HUES64 (cell line): ENCODE results near the gene IRGC.

Source experiments
- H3K27ac ChIP-seq: 2 replicates; pipeline ENCODE4 v1.7.0; 2013; ENCODE audit warnings: low read depth, low read length, inconsistent platforms
- H3K27me3 ChIP-seq: 2 replicates; pipeline ENCODE4 v1.6.1; 2013; ENCODE audit warnings: mild to moderate bottlenecking, low read length; ENCODE audit not compliant: insufficient read depth
- H3K36me3 ChIP-seq: 2 replicates; pipeline ENCODE4 v1.6.1; 2013; ENCODE audit warnings: mild to moderate bottlenecking, low read length; ENCODE audit not compliant: insufficient read depth
- H3K4me1 ChIP-seq: 2 replicates; pipeline ENCODE4 v1.6.1; 2013; ENCODE audit warnings: mild to moderate bottlenecking, low read length, moderate library complexity; ENCODE audit not compliant: insufficient read depth
- H3K4me3 ChIP-seq: 2 replicates; pipeline ENCODE4 v1.5.1; 2013; ENCODE audit warnings: mild to moderate bottlenecking, low read length, moderate library complexity
- H3K9ac ChIP-seq: 2 replicates; pipeline ENCODE4 v1.6.1; 2013; ENCODE audit warnings: mild to moderate bottlenecking, low read depth, low read length
- H3K9me3 ChIP-seq: 2 replicates; pipeline ENCODE4 v1.6.1; 2013; ENCODE audit warnings: low read depth, low read length; ENCODE audit not compliant: insufficient read depth
- WGBS: fragments of 150-250, 120-280 bp; methylation state at CpG from one replicate; pipeline ENCODE4 v1.1.7; 2013; ENCODE audit warnings: missing lambda C conversion rate; 5-methylcytosine and 5-hydroxymethylcytosine counted together

Gene IRGC

DNA sequence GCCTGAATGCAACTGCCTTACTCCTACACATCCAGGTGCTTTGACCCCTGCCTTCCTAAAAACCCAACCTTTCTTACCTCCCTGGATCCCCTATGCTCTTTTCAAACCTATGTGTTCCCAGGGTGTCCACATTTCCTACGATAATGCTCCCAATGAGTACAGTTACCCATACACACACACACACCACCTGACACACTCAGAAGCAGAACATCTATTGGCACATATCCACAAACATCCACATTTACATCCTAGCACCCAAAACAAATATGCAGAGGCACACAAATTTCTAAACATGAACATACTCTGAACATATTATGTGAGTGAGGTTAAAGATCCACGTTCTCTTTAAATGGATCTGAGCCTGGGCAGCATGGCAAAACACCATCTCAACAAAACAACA lies 23.5 kb upstream of the IRGC start:
- H3K4me3 ChIP-seq = no peak overlapping the region
- no peak overlapping the region for H3K27ac ChIP-seq
- H3K9me3 ChIP-seq = peaks cover 15% of the 10 kb centered on the region
- H3K9ac ChIP-seq = no peak overlapping the region
- no peaks in the 10 kb centered on the region for H3K27me3 ChIP-seq
- WGBS = 92% methylated on average over 1 of the region's 2 CpGs
- H3K4me1 ChIP-seq = no peaks in the 10 kb centered on the region; the same call in 1 of the 2 replicates
- H3K36me3 ChIP-seq = no peaks in the 10 kb centered on the region

DNA sequence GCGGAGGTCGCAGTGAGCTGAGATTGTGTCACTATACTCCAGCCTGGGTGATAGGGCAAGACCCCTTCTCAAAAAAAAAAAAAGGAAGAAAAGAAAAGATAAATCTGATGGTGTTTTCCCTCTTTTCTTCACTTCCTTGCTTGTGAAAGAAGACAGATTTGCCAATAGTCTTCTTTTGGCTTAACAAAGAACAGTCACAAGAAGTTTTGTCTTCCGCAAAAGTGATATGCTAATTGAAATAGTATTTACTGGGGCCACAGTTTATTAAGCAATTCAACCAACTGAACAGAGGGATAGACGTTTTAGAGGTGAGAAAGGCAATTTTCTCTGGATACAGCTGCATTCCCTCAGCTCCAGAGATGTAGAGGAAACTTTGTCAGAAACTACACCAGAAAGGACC lies 23.0 kb upstream of the IRGC start:
- H3K9ac ChIP-seq = no peak overlapping the region
- H3K9me3 ChIP-seq = peaks cover 15% of the 10 kb centered on the region
- no peaks in the 10 kb centered on the region for H3K36me3 ChIP-seq
- H3K4me3 ChIP-seq = no peak overlapping the region
- no peaks in the 10 kb centered on the region for H3K27me3 ChIP-seq
- no peak overlapping the region for H3K27ac ChIP-seq
- WGBS = 89% methylated on average over 4 of the region's 4 CpGs
- no peaks in the 10 kb centered on the region for H3K4me1 ChIP-seq

- H3K27me3 ChIP-seq = peaks cover 9% of the 10 kb centered on the region
- no peaks in the 10 kb centered on the region for H3K4me1 ChIP-seq
- H3K4me3 ChIP-seq = no peak overlapping the region
- peaks cover 15% of the 10 kb centered on the region for H3K9me3 ChIP-seq
- H3K27ac ChIP-seq = no peak overlapping the region
- H3K36me3 ChIP-seq = no peaks in the 10 kb centered on the region
- WGBS = 91% methylated on average over 5 of the region's 5 CpGs
- no peak overlapping the region for H3K9ac ChIP-seq
Observed at GRCh38 chr19:43694553-43694952, 21.3 kb upstream of the IRGC start.

DNA sequence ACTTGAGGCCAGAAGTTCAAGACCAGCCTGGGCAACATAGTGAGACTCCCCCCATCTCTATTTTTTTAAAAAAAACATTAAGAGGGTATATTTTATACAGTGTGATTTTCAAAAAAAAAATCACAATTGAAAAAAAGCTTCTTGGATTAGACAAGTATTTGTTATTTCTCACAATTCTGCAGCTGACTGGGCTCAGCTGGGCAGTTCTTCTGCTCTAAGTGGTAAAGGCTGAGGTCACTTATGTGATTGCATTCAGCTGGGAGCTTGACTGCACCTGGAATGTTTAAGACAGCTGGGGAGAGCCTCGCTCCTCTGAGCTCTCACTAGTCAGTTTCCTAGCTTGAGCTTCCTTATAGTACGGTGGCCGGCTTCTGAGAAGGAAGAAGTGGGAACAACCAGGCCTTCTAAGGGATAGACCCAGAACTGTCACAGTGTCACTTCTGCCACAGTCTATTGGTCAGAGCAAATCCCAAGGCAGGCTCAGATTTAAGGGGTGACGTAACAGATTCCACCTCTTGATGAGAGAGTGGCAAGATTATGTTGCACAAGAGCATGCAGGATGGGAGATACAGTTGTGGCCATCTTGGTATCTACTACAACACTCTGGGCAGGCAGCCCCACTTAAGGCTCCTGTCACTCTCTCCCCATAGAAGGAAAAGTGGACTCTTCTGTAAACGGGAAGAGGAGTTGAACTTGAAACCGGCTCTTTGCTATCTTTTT lies 19.7 kb upstream of the IRGC start:
- H3K27me3 ChIP-seq = peaks cover 9% of the 10 kb centered on the region
- H3K4me1 ChIP-seq = no peaks in the 10 kb centered on the region
- H3K9ac ChIP-seq = no peak overlapping the region
- 94% methylated on average over 6 of the region's 6 CpGs for WGBS
- peaks cover 9% of the 10 kb centered on the region for H3K9me3 ChIP-seq
- no peaks in the 10 kb centered on the region for H3K36me3 ChIP-seq
- no peak overlapping the region for H3K27ac ChIP-seq
- H3K4me3 ChIP-seq = no peak overlapping the region

DNA sequence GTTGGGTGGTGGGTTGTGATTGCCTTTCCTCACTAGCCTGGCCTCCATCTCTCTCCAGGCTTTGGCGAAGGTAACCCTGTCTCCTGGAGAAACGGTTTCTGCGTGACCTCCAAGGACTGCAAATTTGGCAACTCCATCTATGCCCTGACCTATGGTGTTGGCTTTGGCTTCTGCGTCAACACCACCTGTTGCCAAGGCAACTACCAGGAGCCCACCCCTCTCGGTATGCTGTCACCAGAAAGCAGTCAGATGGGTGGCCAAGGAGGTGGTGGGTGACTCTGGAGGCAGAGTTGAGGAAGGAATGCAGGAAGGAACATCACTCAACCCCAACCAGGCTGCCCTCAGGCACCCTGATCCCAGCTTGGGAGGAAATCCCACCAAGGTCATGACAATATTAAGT lies 18.6 kb upstream of the IRGC start:
- Histone ChIP-seq H3K9ac (no peak overlapping the region), H3K9me3 (0 out of 2 replicates have a peak, but pooled peaks cover under 1% of the 10 kb centered on the region), H3K4me1 (no peaks in the 10 kb centered on the region), H3K36me3 (no peaks in the 10 kb centered on the region), H3K27ac (no peak overlapping the region), H3K27me3 (peaks cover 9% of the 10 kb centered on the region), H3K4me3 (no peak overlapping the region)
- 82% methylated on average over 5 of the region's 5 CpGs for WGBS

- Histone ChIP-seq H3K36me3 (no peaks in the 10 kb centered on the region), H3K9me3 (no peaks in the 10 kb centered on the region), H3K4me3 (peak overlapping the region; percentile 47), H3K27me3 (peaks cover 9% of the 10 kb centered on the region), H3K4me1 (0 out of 2 replicates have a peak, but pooled peaks cover 4% of the 10 kb centered on the region), H3K27ac (no peak overlapping the region), H3K9ac (no peak overlapping the region)
- 20% methylated on average over 46 of the region's 46 CpGs for whole genome bisulfite sequencing
Observed at GRCh38 chr19:43699506-43700394, 16.1 kb upstream of the IRGC start.

DNA sequence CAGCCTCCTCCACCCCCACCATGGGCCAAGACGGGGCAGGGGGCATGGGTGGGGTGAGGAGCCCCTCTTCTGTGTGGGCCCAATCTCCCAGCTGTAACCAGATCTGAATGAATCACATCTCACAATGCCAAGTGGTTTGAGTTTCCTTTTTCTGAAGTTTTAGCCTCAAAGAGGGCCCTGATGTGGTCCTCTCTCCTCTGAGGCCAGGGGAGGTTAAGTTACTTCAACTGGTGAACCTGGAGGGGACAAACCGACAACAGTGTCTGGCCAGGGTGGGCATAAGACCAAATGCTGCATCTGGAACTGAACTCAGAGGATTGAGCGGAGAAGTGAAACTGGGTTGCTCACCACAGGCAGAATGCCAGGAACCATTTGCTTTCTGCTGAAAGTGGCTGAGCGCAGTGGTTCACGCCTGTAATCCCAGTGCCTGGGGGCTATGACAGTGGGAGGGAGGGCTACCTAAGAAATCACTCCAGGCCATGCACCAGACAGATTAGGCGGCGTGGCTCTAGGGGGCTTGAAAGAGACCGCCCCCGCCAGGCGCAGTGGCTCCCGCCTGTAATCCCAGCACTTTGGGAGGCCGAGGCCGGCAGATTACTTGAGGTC lies 15.4 kb upstream of the IRGC start:
- Histone ChIP-seq H3K9ac (no peak overlapping the region), H3K9me3 (no peaks in the 10 kb centered on the region), H3K4me3 (no peak overlapping the region), H3K27ac (no peak overlapping the region), H3K36me3 (no peaks in the 10 kb centered on the region), H3K27me3 (peaks cover 9% of the 10 kb centered on the region), H3K4me1 (0 out of 2 replicates have a peak, but pooled peaks cover 4% of the 10 kb centered on the region)
- WGBS = 89% methylated on average over 12 of the region's 13 CpGs

- Histone ChIP-seq H3K4me1 (0 out of 2 replicates have a peak, but pooled peaks cover 4% of the 10 kb centered on the region), H3K4me3 (no peak overlapping the region), H3K9me3 (peaks cover 6% of the 10 kb centered on the region), H3K27ac (no peak overlapping the region), H3K9ac (no peak overlapping the region), H3K36me3 (no peaks in the 10 kb centered on the region), H3K27me3 (peaks cover 4% of the 10 kb centered on the region)
- 83% methylated on average over 7 of the region's 7 CpGs for WGBS
Observed at GRCh38 chr19:43704002-43704705, 11.7 kb upstream of the IRGC start.

DNA sequence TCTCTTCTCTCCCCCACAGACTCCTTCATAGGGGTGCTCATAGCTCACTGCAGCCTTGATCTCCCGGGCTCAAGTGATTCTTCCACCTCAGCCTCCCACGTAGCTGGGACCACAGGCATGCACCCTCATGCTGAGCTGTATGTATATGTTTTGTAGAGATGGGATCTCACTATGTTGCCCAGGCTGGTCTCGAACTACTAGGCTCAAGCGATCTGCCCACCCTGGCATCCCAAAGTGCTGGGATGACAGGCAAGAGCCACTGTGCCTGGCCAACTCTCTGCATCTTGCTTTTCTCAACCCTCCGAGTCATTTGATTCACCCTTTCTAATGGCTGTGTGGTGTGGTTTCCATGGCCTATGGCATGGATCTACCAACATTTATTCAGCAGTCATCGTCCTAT lies 10.1 kb upstream of the IRGC start:
- 74% methylated on average over 6 of the region's 6 CpGs for WGBS
- H3K9me3 ChIP-seq = peaks cover 7% of the 10 kb centered on the region
- no peak overlapping the region for H3K4me3 ChIP-seq
- H3K4me1 ChIP-seq = 0 out of 2 replicates have a peak, but pooled peaks cover 4% of the 10 kb centered on the region
- H3K27me3 ChIP-seq = no peaks in the 10 kb centered on the region
- H3K9ac ChIP-seq = no peak overlapping the region
- no peaks in the 10 kb centered on the region for H3K36me3 ChIP-seq
- no peak overlapping the region for H3K27ac ChIP-seq

GRCh38 chr19:43707158-43707712 lies 8.6 kb upstream of the IRGC start:
- Histone ChIP-seq H3K4me3 (no peak overlapping the region), H3K36me3 (no peaks in the 10 kb centered on the region), H3K9me3 (peaks cover 7% of the 10 kb centered on the region), H3K27ac (no peak overlapping the region), H3K27me3 (no peaks in the 10 kb centered on the region), H3K9ac (no peak overlapping the region), H3K4me1 (0 out of 2 replicates have a peak, but pooled peaks cover 4% of the 10 kb centered on the region)
- 82% methylated on average over 13 of the region's 13 CpGs for WGBS
